Stomach smooth muscle (tissue), 2 donors: ENCODE measurements around the gene ARCN1.
"Not testable (repeated sequence)": the region's sequence is repeated elsewhere in the genome, so short reads cannot be mapped to it uniquely, and the experiment has no call there.

Source experiments
- H3K27ac ChIP-seq: one replicate; pipeline ENCODE4 v1.7.0; 2013; ENCODE audit warnings: mild to moderate bottlenecking, low read length, inconsistent platforms
- H3K27me3 ChIP-seq, 2 donors: one replicate each; pipeline ENCODE4 v1.7.0; 2013; ENCODE audit warnings: low read length in 2 of 2; ENCODE audit not compliant: insufficient read depth in 2 of 2, control insufficient read depth in 1 of 2
- H3K36me3 ChIP-seq, 2 donors: one replicate each; pipeline ENCODE4 v1.7.0; 2013; ENCODE audit warnings: low read length in 2 of 2; ENCODE audit not compliant: control insufficient read depth in 2 of 2, insufficient read depth in 2 of 2
- H3K4me1 ChIP-seq: one replicate; pipeline ENCODE4 v1.7.0; 2013; ENCODE audit warnings: low read length; ENCODE audit not compliant: control insufficient read depth, insufficient read depth
- H3K4me3 ChIP-seq, 2 donors: one replicate each; pipeline ENCODE4 v1.7.0; 2013; ENCODE audit warnings: low read length in 2 of 2
- H3K9ac ChIP-seq, 2 donors: one replicate each; pipeline ENCODE4 v1.7.0; 2013; ENCODE audit warnings: low read length in 2 of 2, mild to moderate bottlenecking in 1 of 2
- H3K9me3 ChIP-seq, 2 donors: one replicate each; pipeline ENCODE4 v1.7.0; 2013; ENCODE audit warnings: low read length in 2 of 2; ENCODE audit not compliant: control insufficient read depth in 2 of 2
- donor health status: healthy.
- donor health status: Pancreatic carcinoma.

ARCN1 gene

GRCh38 chr11:118544647-118545010 is 27.6 kb upstream of the ARCN1 start:
- no peaks in the 10 kb centered on the region for H3K4me1 ChIP-seq
- H3K9ac ChIP-seq: no peak overlapping the region
- no peak overlapping the region for H3K27ac ChIP-seq
- H3K4me3 ChIP-seq: no peak overlapping the region
- H3K9me3 ChIP-seq: no peaks in the 10 kb centered on the region
- peaks cover 11 to 23% of the 10 kb centered on the region in 2 donors for H3K36me3 ChIP-seq
- no peaks in the 10 kb centered on the region for H3K27me3 ChIP-seq

DNA sequence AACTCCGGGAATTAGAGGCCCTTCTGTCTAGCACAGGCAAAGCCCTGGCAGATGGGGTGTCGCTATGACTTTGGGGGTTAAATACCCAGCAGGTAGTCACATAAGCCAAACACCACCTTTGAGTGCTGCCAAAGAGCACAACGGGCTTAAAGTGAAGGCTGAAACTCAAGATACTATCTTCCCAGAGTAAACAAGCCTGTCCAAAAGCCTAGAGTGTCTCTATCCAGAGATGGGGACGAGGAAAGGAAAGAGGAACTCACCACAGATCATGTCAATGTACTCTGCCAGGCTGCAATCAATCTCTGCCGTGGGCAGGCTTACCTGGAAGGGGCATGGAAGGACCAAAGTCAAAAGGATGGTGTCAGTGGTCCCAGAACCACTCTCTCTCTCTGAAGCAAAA is 26.7 kb upstream of the ARCN1 start:
- H3K4me1 ChIP-seq: no peaks in the 10 kb centered on the region
- peaks cover 11 to 20% of the 10 kb centered on the region in 2 donors for H3K36me3 ChIP-seq
- no peak overlapping the region for H3K9ac ChIP-seq
- no peak overlapping the region for H3K4me3 ChIP-seq
- no peaks in the 10 kb centered on the region for H3K9me3 ChIP-seq
- no peaks in the 10 kb centered on the region for H3K27me3 ChIP-seq
- no peak overlapping the region for H3K27ac ChIP-seq

GRCh38 chr11:118547132-118547531 is 25.1 kb upstream of the ARCN1 start:
- peaks cover 17 to 24% of the 10 kb centered on the region in 2 donors for H3K36me3 ChIP-seq
- H3K4me1 ChIP-seq: no peaks in the 10 kb centered on the region
- H3K9ac ChIP-seq: no peak overlapping the region
- H3K27me3 ChIP-seq: no peaks in the 10 kb centered on the region
- no peaks in the 10 kb centered on the region for H3K9me3 ChIP-seq
- no peak overlapping the region for H3K27ac ChIP-seq
- H3K4me3 ChIP-seq: no peak overlapping the region

DNA sequence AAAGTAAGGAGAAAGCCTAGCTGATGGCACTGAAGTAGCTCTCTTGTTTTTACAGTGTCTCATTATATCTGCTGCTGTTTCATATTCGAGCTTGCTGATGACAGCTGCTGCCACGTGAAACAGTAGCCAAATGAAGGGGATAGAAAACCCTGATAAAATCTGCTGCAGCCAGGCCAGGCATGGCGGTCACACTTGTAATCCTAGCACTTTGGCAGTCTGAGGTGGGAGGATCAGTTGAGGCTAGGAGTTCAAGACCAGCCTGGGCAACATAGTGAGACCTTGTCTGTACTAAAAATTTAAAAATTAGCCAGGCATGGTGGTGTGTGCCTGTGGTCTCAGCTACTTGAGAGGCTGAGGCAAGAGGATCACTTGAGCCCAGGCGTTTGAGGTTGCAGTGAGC is 19.9 kb upstream of the ARCN1 start:
- no peak overlapping the region for H3K27ac ChIP-seq
- no peaks in the 10 kb centered on the region for H3K4me1 ChIP-seq
- no peak overlapping the region for H3K4me3 ChIP-seq
- H3K9ac ChIP-seq: no peak overlapping the region
- peaks cover 27 to 30% of the 10 kb centered on the region in 2 donors for H3K36me3 ChIP-seq
- no peaks in the 10 kb centered on the region for H3K9me3 ChIP-seq
- H3K27me3 ChIP-seq: no peaks in the 10 kb centered on the region

DNA sequence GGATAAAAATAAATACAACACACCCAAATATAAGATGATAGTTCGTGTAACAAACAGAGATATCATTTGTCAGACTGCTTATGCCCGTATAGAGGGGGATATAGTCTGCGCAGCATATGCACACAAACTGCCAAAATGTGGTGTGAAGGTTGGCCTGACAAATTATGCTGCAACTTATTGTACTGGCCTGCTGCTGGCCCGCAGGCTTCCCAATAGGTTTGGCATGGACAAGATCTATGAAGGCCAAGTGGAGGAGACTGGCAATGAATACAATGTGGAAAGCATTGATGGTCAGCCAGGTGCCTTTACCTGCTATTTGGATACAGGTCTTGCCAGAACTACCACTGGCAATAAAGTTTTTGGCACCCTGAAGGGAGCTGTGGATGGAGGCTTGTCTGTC is 11.4 kb upstream of the ARCN1 start:
- Histone ChIP-seq H3K36me3 (peaks cover 13 to 21% of the 10 kb centered on the region in 2 donors), H3K27ac (no peak overlapping the region), H3K9ac (no peak overlapping the region)

GRCh38 chr11:118565051-118565450 is 7.2 kb upstream of the ARCN1 start:
- Histone ChIP-seq H3K4me3 (peak overlapping the region; percentile 59 to 82), H3K9me3 (no peaks in the 10 kb centered on the region), H3K9ac (peak overlapping the region in 1 of 2 donors; percentile 58), H3K4me1 (peaks cover 6% of the 10 kb centered on the region), H3K27ac (peak overlapping the region; percentile 3), H3K27me3 (no peaks in the 10 kb centered on the region), H3K36me3 (peaks cover 2 to 3% of the 10 kb centered on the region in 2 donors)

More for the DNA sequence above, 11.4 kb upstream of the ARCN1 start:
- no peak overlapping the region for H3K4me3 ChIP-seq
- no peaks in the 10 kb centered on the region for H3K27me3 ChIP-seq
- no peaks in the 10 kb centered on the region for H3K9me3 ChIP-seq
- H3K4me1 ChIP-seq: peaks cover 6% of the 10 kb centered on the region

- H3K27ac ChIP-seq: no peak overlapping the region
- no peaks in the 10 kb centered on the region for H3K27me3 ChIP-seq
- no peak overlapping the region for H3K9ac ChIP-seq
- no peaks in the 10 kb centered on the region for H3K9me3 ChIP-seq
- no peaks in the 10 kb centered on the region for H3K36me3 ChIP-seq
- H3K4me1 ChIP-seq: peaks cover 9% of the 10 kb centered on the region
- no peak overlapping the region for H3K4me3 ChIP-seq
Measured at GRCh38 chr11:118569670-118570069, 2.5 kb upstream of the ARCN1 start.

GRCh38 chr11:118570787-118571186 is 1.4 kb upstream of the ARCN1 start:
- H3K9me3 ChIP-seq: no peaks in the 10 kb centered on the region
- H3K4me1 ChIP-seq: peaks cover 3% of the 10 kb centered on the region
- no peaks in the 10 kb centered on the region for H3K27me3 ChIP-seq
- no peak overlapping the region for H3K4me3 ChIP-seq
- H3K9ac ChIP-seq: no peak overlapping the region
- no peaks in the 10 kb centered on the region for H3K36me3 ChIP-seq
- H3K27ac ChIP-seq: no peak overlapping the region

GRCh38 chr11:118571701-118572060 is 528 bp upstream of the ARCN1 start:
- not testable (repeated sequence) for H3K9me3 ChIP-seq, H3K27me3 ChIP-seq, H3K4me1 ChIP-seq, H3K36me3 ChIP-seq
- Histone ChIP-seq H3K4me3 (peak overlapping the region; percentile 87 to 93), H3K27ac (peak overlapping the region; percentile 94), H3K9ac (peak overlapping the region; percentile 71 to 98)

DNA sequence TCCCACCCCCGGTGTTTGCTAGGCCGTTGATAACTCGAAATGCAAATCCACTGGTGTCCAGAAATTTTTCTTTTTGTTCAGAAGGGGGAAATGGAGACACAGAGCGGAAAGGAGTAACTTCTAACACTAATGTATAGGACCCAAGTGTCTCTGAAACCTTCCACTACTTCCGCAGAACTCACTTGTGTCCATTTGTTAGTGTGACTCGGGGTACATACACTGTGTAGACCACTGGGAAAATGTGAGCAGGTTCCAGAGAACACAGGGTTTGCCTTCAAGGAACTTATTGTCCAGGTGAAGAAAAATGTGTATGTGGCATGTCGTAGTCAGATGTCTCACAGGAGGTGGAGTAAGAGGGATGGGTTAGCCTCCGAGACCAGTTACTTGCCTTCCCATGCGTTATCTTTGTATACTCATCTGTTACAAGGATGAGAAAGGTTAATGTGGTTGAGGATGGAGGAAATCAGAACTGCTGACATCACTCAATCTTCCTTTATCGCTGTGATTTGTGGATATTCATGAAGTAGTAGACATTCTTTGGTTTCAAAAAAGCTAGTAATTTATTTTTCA is 857 bp downstream of the ARCN1 start:
- Histone ChIP-seq H3K9ac (peak overlapping the region; percentile 98), H3K27ac (peak overlapping the region; percentile 94), H3K4me3 (peak overlapping the region; percentile 87 to 93), H3K9me3 (no peaks in the 10 kb centered on the region), H3K36me3 (no peaks in the 10 kb centered on the region), H3K4me1 (peaks cover 6% of the 10 kb centered on the region), H3K27me3 (no peaks in the 10 kb centered on the region)

GRCh38 chr11:118574636-118575035 is 2.4 kb downstream of the ARCN1 start:
- H3K4me1 ChIP-seq: peaks cover 6% of the 10 kb centered on the region
- no peak overlapping the region for H3K27ac ChIP-seq
- no peak overlapping the region for H3K9ac ChIP-seq
- H3K36me3 ChIP-seq: no peaks in the 10 kb centered on the region
- H3K9me3 ChIP-seq: no peaks in the 10 kb centered on the region
- no peak overlapping the region for H3K4me3 ChIP-seq
- H3K27me3 ChIP-seq: no peaks in the 10 kb centered on the region
